Hepatocyte (in vitro differentiated cells): ENCODE results near the gene C1GALT1C1L.

Source experiments
- CTCF ChIP-seq: fragments of 200-600 bp; sonication (generic); IDR thresholded peaks from 2 replicates; pipeline ENCODE4 v1.5.1; 2016; ENCODE audit warnings: antibody characterized with exemption, mild to moderate bottlenecking; ENCODE audit not compliant: poor library complexity
- EZH2 ChIP-seq: fragments of 200-600 bp; sonication (generic); IDR thresholded peaks from 2 replicates; pipeline ENCODE4 v1.6.1; 2016; ENCODE audit warnings: antibody characterized with exemption, mild to moderate bottlenecking, borderline replicate concordance
- EZH2phosphoT487 ChIP-seq: fragments of 200-600 bp; sonication (generic); IDR thresholded peaks from one replicate; pipeline ENCODE4 v1.6.1; 2018; ENCODE audit warnings: antibody characterized with exemption, mild to moderate bottlenecking, low read depth, moderate library complexity; ENCODE audit not compliant: unreplicated experiment, severe bottlenecking

DNA sequence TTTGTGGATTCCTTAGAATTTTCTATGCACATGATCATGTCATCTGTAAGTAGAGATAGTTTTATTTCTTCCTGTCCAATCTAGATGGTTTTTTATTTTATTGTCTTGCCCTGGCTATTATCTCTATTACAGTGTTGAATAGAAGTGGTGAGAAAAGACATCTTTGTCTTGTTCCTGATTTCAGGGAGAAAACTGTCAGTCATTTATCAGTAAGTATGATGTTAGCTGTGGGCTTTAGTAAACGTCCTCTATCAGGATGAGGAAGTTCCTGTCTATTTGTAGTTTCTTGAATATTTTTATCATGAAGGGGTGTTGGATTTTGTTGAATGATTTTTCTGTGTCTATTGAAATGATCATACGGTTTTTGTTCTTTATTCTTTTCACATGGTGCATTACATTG, 33.9 kb downstream of the C1GALT1C1L start:
- TF ChIP-seq CTCF (no peak), EZH2 (no peak), EZH2phosphoT487 (no peak)
